DND-41 (cell line): Measurements from ENCODE around the gene RUNX2.

Experiments used
- CTCF ChIP-seq: IDR thresholded peaks from 2 replicates; pipeline ENCODE4 v1.5.1; 2012; ENCODE audit warnings: borderline replicate concordance, low read length, moderate library complexity, mild to moderate bottlenecking; ENCODE audit not compliant: poor library complexity, severe bottlenecking; ENCODE audit errors: extremely low read depth
- EZH2 ChIP-seq: IDR thresholded peaks from 3 replicates; pipeline ENCODE4 v1.6.1; 2012; ENCODE audit warnings: borderline replicate concordance, low read depth, mild to moderate bottlenecking, moderate library complexity, low read length, inconsistent platforms; ENCODE audit not compliant: severe bottlenecking

GRCh38 chr6:45473121-45473993, 145.2 kb downstream of the RUNX2 start:
- TF ChIP-seq CTCF (no peak), EZH2 (no peak)
